ENCODE data around the gene C7orf57.

The C7orf57 gene

GRCh38 chr7:48083114-48083830 lies 47.9 kb downstream of the C7orf57 start:
- TF ChIP-seq, protein P1, sequence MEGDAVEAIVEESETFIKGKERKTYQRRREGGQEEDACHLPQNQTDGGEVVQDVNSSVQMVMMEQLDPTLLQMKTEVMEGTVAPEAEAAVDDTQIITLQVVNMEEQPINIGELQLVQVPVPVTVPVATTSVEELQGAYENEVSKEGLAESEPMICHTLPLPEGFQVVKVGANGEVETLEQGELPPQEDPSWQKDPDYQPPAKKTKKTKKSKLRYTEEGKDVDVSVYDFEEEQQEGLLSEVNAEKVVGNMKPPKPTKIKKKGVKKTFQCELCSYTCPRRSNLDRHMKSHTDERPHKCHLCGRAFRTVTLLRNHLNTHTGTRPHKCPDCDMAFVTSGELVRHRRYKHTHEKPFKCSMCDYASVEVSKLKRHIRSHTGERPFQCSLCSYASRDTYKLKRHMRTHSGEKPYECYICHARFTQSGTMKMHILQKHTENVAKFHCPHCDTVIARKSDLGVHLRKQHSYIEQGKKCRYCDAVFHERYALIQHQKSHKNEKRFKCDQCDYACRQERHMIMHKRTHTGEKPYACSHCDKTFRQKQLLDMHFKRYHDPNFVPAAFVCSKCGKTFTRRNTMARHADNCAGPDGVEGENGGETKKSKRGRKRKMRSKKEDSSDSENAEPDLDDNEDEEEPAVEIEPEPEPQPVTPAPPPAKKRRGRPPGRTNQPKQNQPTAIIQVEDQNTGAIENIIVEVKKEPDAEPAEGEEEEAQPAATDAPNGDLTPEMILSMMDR (IDR thresholded peaks at IDR 0.05; ENCODE audit: borderline replicate concordance, insufficient read depth, low read depth, low read length), result no peak
- no peak overlapping the region for H3K4me3 ChIP-seq (ENCODE audit: low read depth, low read length)

GRCh38 chr7:48084727-48085432 lies 49.5 kb downstream of the C7orf57 start:
- no peak overlapping the region for H3K4me3 ChIP-seq (ENCODE audit: low read depth, low read length)

DNA sequence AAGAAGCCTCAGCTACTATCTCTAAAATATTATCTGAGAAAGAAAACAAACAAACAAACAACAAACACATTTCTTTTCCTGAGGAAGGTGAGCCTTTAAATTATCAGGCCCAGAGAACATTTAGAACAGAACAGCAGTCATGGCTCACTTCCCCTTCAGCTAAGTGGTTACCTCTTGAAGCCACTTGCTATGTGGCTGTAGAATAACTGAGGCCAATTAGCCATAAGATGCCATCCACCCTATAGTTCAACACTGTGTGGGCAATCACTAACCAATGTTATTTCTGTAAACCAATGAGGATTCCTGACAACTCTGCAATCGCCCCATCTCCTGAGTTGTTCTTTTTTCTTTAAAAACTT lies 50.1 kb downstream of the C7orf57 start:
- no peak overlapping the region for H3K4me3 ChIP-seq (ENCODE audit: low read depth, low read length)
- TF ChIP-seq, protein P1 (IDR thresholded peaks at IDR 0.05; ENCODE audit: borderline replicate concordance, insufficient read depth, low read depth, low read length), result no peak

More at GRCh38 chr7:48084727-48085432, 49.5 kb downstream of the C7orf57 start:
- TF ChIP-seq, protein P1 (IDR thresholded peaks at IDR 0.05; ENCODE audit: borderline replicate concordance, insufficient read depth, low read depth, low read length), result no peak

GRCh38 chr7:48085942-48086341 lies 50.6 kb downstream of the C7orf57 start:
- no peak overlapping the region for H3K4me3 ChIP-seq (ENCODE audit: low read depth, low read length)
- TF ChIP-seq, protein P1 (IDR thresholded peaks at IDR 0.05; ENCODE audit: borderline replicate concordance, insufficient read depth, low read depth, low read length), result no peak

GRCh38 chr7:48087349-48087748 lies 52.0 kb downstream of the C7orf57 start:
- TF ChIP-seq, protein P1 (IDR thresholded peaks at IDR 0.05; ENCODE audit: borderline replicate concordance, insufficient read depth, low read depth, low read length), result peak; percentile 23; the same call in 1 of the 2 replicates
- no peak overlapping the region for H3K4me3 ChIP-seq (ENCODE audit: low read depth, low read length)

DNA sequence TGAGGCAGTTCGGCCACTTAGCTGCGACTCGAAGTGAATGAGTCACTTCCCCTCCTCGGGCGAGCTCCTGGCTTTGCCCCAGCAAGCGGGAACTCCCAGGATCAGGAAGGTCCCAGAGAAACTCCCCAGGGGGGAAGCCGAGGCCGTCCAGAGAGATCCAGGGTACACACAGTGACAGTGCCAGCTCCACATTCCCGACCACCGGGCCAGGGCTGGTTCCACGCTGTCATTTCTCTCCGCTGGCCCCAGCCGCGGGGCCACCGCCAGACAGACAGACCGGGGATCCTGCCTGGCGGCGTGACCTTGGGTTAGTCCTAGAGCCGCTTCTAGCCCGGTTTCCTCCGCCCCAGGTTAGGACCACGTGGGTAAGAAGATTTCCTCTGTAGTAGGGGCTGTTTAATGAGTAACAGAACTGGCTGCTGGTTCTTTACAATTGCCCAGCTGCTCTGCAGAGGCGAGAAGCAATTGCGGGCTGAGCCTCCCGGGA lies 53.3 kb downstream of the C7orf57 start:
- TF ChIP-seq, protein P1 (IDR thresholded peaks at IDR 0.05; ENCODE audit: borderline replicate concordance, insufficient read depth, low read depth, low read length), result no peak
- peak overlapping the region; percentile 60 for H3K4me3 ChIP-seq (ENCODE audit: low read depth, low read length)
